Activated B cell treated with CpG ODN at 0.5 μM for 24 hours (primary cell): ENCODE measurements around the gene PHOX2A. TPM values are rescaled to one million over a fixed set of nuclear protein-coding genes. Genes with fewer than 3 reads are reported as not detected.

Experiments
- ATAC-seq: fragments of 200-7000 bp; cut with Tn5 transposase; one replicate; pipeline ENCODE4 v1.10.0; 2021; ENCODE audit warnings: low read depth, mild to moderate bottlenecking, moderate library complexity
- CTCF ChIA-PET: fragments of 350-600 bp; sonication (Branson Sonifier 250); formaldehyde crosslinking; loops from one replicate; lab custom pipeline; 2021; ENCODE audit warnings: antibody characterized with exemption; lab: Charles Lee
- POLR2A ChIA-PET: fragments of 350-600 bp; sonication (Branson Sonifier 250); formaldehyde crosslinking; loops from one replicate; lab custom pipeline; 2021; ENCODE audit warnings: antibody characterized with exemption; lab: Charles Lee
- DNase-seq: peaks from one replicate; pipeline ENCODE4 v3.0.0; 2022
- H3K27ac Mint-ChIP-seq: one replicate; pipeline ENCODE4 v1.8.0; 2020; ENCODE audit warnings: mixed read lengths
- H3K27me3 Mint-ChIP-seq: one replicate; pipeline ENCODE4 v1.8.0; 2021; ENCODE audit warnings: mixed read lengths
- H3K36me3 Mint-ChIP-seq: one replicate; pipeline ENCODE4 v1.8.0; 2021; ENCODE audit warnings: low read depth, mixed read lengths
- H3K4me1 Mint-ChIP-seq: one replicate; pipeline ENCODE4 v1.8.0; 2021; ENCODE audit warnings: mixed read lengths
- H3K4me3 Mint-ChIP-seq: one replicate; pipeline ENCODE4 v1.8.0; 2020; ENCODE audit warnings: mild to moderate bottlenecking, mixed read lengths
- H3K9me3 Mint-ChIP-seq: one replicate; pipeline ENCODE4 v1.8.0; 2020; ENCODE audit warnings: mixed read lengths
- intact Hi-C: fragments of 100-400 bp; cut with micrococcal nuclease; formaldehyde crosslinking; loops from one replicate; pipeline ENCODE4 v1.15.1; 2024
- total RNA-seq: library from RNA; stranded (reverse); gene quantifications from 2 replicates; pipeline ENCODE4 v1.2.3, GENCODE V29; 2022
- TF ChIP-seq, protein P1 (sequence below): fragments of 200-600 bp; IDR thresholded peaks from one replicate; pipeline ENCODE4 v1.8.0; 2022; ENCODE audit warnings: antibody characterized with exemption, mild to moderate bottlenecking

PHOX2A gene
- total RNA-seq, 1 donor from 2014 or later = not detected

DNA sequence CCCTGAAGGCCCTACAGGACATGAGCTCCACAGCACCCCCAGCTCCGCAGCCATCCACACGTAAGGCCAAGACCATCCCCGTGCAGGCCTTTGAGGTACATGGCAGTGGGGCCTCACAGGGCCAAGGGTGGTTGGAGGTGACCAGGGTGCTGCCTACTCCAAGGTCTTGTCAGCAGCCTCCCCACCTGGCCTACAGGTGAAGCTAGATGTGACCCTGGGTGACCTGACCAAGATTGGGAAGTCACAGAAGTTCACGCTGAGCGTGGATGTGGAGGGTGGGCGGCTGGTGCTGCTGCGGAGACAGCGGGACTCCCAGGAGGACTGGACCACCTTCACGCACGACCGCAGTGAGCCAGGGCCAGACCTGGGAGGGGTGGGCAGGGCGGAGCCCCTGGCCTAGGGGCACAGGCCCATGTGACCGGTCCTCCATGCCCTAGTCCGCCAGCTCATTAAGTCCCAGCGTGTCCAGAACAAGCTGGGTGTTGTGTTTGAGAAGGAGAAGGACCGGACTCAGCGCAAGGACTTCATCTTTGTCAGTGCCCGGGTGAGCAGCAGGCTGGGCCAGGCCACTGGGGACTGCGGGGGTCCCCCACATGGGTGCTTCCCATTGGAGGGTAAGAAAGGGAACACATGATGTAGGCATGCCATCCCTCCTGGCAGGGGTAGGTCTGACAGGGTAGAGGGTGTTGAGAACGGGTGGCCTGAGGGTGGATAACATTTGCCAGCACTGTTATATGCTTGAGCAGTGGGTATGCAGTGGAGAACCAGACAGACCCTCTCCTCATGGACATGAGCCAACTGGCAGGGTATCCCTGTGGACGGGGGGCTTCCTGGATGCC, 13.8 kb downstream of the PHOX2A start:
- CTCF ChIA-PET = no interaction called here
- no peak overlapping the region for H3K4me3 Mint-ChIP-seq
- POLR2A ChIA-PET = no interaction called here

DNA sequence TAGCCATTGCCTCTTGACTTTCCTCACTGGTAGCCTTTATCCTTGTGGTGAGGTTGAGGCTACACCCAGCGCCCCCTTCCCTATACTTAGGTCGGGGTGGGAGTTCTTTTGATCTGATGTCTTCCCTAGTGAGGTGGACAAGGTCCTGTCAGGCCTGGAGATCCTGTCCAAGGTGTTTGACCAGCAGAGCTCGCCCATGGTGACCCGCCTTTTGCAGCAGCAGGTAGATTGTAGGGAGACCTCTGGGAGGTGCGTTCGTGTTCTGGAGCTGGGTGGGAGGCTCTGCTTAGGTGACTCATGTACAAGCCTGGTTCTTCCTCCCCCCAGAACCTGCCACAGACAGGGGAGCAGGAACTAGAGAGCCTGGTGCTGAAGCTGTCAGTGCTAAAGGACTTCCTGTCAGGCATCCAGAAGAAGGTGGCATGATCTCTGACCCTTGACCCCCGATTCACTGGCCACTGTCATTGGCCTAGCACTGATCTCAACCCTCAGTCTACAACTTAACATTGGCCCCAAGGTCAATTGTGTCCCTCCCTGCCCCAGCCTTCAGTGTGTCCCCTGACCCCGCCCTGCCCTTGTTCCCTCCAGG, 14.5 kb downstream of the PHOX2A start:
- DNase-seq (no peak), ATAC-seq (no peak)
- Mint-ChIP-seq H3K27me3 (no peaks in the 10 kb centered on the region), H3K4me1 (peaks cover 24% of the 10 kb centered on the region), H3K4me3 (no peak overlapping the region), H3K9me3 (no peaks in the 10 kb centered on the region), H3K27ac (no peak overlapping the region), H3K36me3 (peaks cover 61% of the 10 kb centered on the region)
- POLR2A ChIA-PET = no interaction called here
- intact Hi-C loops = loop anchor here (10.0 kb wide), 2 partner anchors 585 to 1155 kb away; partner anchors contain the start of gene ATG16L2
- CTCF ChIA-PET = no interaction called here
- TF ChIP-seq, protein P1, sequence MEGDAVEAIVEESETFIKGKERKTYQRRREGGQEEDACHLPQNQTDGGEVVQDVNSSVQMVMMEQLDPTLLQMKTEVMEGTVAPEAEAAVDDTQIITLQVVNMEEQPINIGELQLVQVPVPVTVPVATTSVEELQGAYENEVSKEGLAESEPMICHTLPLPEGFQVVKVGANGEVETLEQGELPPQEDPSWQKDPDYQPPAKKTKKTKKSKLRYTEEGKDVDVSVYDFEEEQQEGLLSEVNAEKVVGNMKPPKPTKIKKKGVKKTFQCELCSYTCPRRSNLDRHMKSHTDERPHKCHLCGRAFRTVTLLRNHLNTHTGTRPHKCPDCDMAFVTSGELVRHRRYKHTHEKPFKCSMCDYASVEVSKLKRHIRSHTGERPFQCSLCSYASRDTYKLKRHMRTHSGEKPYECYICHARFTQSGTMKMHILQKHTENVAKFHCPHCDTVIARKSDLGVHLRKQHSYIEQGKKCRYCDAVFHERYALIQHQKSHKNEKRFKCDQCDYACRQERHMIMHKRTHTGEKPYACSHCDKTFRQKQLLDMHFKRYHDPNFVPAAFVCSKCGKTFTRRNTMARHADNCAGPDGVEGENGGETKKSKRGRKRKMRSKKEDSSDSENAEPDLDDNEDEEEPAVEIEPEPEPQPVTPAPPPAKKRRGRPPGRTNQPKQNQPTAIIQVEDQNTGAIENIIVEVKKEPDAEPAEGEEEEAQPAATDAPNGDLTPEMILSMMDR = no peak

More for the DNA sequence above, 13.8 kb downstream of the PHOX2A start:
- TF ChIP-seq, protein P1 = no peak
- Mint-ChIP-seq H3K27me3 (no peaks in the 10 kb centered on the region), H3K9me3 (no peaks in the 10 kb centered on the region), H3K36me3 (peaks cover 68% of the 10 kb centered on the region), H3K4me1 (peaks cover 28% of the 10 kb centered on the region), H3K27ac (no peak overlapping the region)
- intact Hi-C loops = loop anchor here (10.0 kb wide), 2 partner anchors 585 to 1155 kb away; partner anchors contain the start of gene ATG16L2
- ATAC-seq (no peak), DNase-seq (no peak)

DNA sequence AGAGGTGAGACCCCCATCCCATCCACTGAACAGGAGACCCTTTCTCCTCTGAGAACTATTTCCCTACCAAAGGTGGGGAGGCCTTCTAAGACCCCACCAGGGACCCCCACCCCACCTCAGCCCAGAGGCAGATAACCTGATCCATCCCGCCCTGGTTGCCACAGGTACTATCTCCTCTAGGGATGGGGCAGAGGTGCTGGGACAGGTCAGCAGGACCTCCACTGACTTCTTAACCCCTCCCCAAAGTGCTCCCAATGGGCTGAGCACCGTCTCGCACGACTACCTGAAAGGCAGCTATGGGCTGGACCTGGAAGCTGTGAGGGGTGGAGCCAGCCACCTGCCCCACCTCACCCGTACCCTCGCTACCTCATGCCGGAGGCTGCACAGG, 15.1 kb downstream of the PHOX2A start:
- Mint-ChIP-seq H3K27ac (no peak overlapping the region), H3K27me3 (no peaks in the 10 kb centered on the region), H3K9me3 (no peaks in the 10 kb centered on the region), H3K4me1 (peaks cover 18% of the 10 kb centered on the region), H3K4me3 (no peak overlapping the region), H3K36me3 (peaks cover 58% of the 10 kb centered on the region)
- ATAC-seq (no peak), DNase-seq (no peak)
- intact Hi-C loops = loop anchor here (10.0 kb wide), 2 partner anchors 586 to 1156 kb away; partner anchors contain the start of gene ATG16L2
- CTCF ChIA-PET = no interaction called here
- POLR2A ChIA-PET = no interaction called here
- TF ChIP-seq, protein P1 = no peak

DNA sequence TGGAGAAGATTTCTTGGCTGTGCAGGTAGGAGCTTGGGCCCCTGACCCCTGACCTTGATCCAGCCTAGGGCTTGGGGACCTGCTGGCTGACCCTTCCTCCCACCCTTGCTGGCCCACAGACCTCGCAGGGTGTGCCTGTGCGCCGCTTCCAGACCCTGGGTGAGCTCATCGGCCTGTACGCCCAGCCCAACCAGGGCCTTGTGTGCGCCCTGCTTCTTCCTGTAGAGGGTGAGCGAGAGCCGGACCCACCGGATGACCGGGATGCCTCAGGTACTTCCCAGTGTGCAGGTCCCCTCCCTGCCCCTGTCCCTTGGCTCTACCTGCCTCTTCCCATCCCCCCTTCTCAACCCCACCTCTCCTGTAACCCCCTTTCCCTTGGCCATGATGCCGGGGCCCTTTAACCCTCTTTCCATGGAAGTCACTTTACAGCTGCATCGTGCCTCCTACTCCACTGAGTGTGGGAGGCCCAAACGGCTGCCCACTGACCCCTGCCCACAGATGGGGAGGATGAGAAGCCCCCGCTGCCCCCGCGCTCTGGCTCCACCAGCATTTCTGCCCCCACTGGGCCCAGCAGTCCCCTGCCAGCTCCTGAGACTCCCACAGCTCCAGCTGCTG, 15.6 kb downstream of the PHOX2A start:
- ATAC-seq = no peak
- H3K27me3 Mint-ChIP-seq = no peaks in the 10 kb centered on the region
- H3K4me1 Mint-ChIP-seq = peaks cover 13% of the 10 kb centered on the region
- DNase-seq = no peak
- H3K36me3 Mint-ChIP-seq = peaks cover 53% of the 10 kb centered on the region
- TF ChIP-seq, protein P1 = no peak
- no peaks in the 10 kb centered on the region for H3K9me3 Mint-ChIP-seq
- intact Hi-C loops = loop anchor here (10.0 kb wide), 2 partner anchors 586 to 1156 kb away; partner anchors contain the start of gene ATG16L2
- no peak overlapping the region for H3K4me3 Mint-ChIP-seq
- ChIA-PET CTCF (no interaction called here), POLR2A (interaction anchor here (0.7 kb wide), 1 partner anchor 10 kb away, joined by 3 read pairs; no protein-coding TSS in a partner anchor)
- H3K27ac Mint-ChIP-seq = no peak overlapping the region
